H1 (cell line): ENCODE measurements around the gene NTMT1. TPM values are rescaled to one million over a fixed set of nuclear protein-coding genes. Genes with fewer than 3 reads are reported as not detected.

Experiments
- MAFK ChIP-seq: IDR thresholded peaks from 2 replicates; pipeline ENCODE4 v1.6.1; 2012; ENCODE audit warnings: low read depth, mild to moderate bottlenecking, improper control_type of control experiment, low read length
- polyA plus RNA-seq, 7 experiments: library from polyadenylated mRNA; depleted of rRNA in 3 of 7; stranded (reverse) in 5 of 7; unstranded in 2 of 7; fragments of >200 nt in 5 of 7; fragments of 200-250 nt in 2 of 7; gene quantifications; 1 replicate in 5 of 7; 2 replicates in 1 of 7; 4 replicates in 1 of 7; pipeline versions ENCODE4 v1.2.1 to v1.2.3, GENCODE V29; 2011 to 2013; ENCODE audit warnings: missing spikeins in 2 of 7, mixed read lengths in 2 of 7
- total RNA-seq: library from RNA; stranded (reverse); fragmentation: NEBNext Ultra II Directional; extraction: Animal tissue kit (Norgen Biotek cat#: 25700); gene quantifications from 2 replicates; pipeline ENCODE4 v1.2.1, GENCODE V29; 2021

NTMT1 gene
- total and polyA plus RNA-seq, 2 of the 8 experiments (the other 6 are each of a cell fraction or from before 2014, with no cell fraction given): 66.8 to 70.2 TPM

GRCh38 chr9:129633207-129633606 lies 7.2 kb downstream of the NTMT1 start (continued):
- TF ChIP-seq MAFK: no peak
